ENCODE data around the gene OR2T3.
"Not testable (repeated sequence)": the region's sequence is repeated elsewhere in the genome, so short reads cannot be mapped to it uniquely, and the experiment has no call there.

The OR2T3 gene

GRCh38 chr1:248475660-248476059 is 2.5 kb downstream of the OR2T3 start:
- not testable (repeated sequence) for DNase-seq

DNA sequence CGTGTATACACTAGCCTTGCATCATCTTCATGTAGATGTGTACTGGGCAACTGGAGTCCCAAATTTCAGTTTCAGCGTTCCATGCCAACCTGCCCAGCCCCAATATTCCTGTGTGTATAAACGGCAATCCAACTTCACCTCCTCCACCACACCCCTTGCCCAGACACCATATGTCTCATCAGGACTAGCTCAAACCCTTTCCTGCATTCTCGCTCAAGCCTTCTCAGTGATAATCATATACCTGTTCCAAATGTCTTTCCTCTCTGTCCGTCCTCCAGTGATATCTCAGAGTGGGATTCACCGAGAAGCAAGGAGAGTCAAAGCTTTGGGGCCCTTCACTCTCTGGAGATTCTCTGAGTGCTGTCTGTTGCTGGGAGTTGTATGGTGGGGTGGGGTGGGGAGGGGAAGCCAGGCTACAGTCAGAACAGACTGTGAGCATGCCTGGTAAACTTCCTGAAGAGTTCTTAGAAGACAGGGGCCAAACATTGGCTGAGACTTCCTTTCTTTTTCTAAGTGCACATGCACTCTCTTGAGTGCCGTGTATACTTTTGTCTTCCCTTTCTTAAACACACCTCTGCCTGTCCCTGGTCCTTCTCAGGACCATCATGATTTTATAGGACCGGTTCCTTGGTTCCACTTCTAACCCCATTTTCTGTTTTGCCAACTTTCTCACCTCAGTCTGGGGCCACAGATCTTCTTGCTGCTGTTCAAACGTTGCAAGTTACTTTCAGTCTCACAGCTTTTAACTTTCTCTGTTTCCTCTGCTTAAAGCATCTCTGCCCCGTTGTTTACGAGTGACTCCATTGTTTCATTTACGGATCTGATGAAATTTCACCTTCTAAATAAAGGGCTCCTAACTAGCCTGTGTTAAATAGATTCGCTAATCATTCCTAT is 8.8 kb downstream of the OR2T3 start:
- not testable (repeated sequence) for DNase-seq

DNA sequence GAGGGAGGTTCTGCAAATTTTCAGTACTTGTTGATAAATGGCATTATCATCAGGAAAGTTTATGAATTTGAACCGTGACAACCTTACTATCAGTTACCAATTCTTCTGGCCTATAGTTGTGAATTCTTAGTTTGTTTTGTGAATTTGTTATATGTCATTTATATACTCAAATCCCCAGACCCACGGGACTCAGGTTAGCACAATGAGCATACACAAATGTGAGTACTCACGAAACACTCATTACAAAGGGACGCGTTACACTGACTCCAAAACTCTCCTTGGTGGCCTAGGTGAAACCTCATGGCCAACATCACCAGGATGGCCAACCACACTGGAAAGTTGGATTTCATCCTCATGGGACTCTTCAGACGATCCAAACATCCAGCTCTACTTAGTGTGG is 15.1 kb downstream of the OR2T3 start, which contains the start of gene OR2T5:
Gene OR2T5 (plus strand): TSS at position 301 of the 400 bp plus-strand sequence. CDS start 0 bp downstream, at position 301.
- not testable (repeated sequence) for DNase-seq

DNA sequence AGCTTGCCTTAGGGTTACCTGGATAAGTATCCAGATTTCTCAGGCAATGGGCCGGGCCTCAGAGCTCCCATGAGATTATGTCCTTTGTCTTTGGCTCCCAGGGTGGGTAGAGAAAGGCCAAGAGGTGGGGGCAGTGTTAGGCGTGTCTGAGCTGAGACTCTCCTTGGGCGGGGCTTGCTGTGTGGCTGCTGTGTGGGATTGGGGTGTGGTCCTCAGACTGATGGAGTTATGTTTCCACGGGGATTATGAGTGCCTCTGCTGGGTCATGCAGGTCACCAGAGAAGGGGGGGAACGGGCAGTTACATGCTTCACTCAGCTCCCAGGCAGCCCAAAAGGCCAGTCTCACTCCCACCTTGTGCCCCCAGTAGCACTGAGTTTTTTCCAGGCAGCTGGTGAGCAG is 23.5 kb downstream of the OR2T3 start:
- not testable (repeated sequence) for DNase-seq

GRCh38 chr1:248500305-248501035 is 27.3 kb downstream of the OR2T3 start:
- DNase-seq: not testable (repeated sequence)

GRCh38 chr1:248507773-248508172 is 34.6 kb downstream of the OR2T3 start, which contains the start of gene OR2G6:
OR2G6 (plus strand) TSS chr1:248508073; CDS start chr1:248521647, 13,574 bp downstream.
- not testable (repeated sequence) for DNase-seq

GRCh38 chr1:248510217-248510616 is 37.1 kb downstream of the OR2T3 start:
- DNase-seq: not testable (repeated sequence)

GRCh38 chr1:248521856-248522255 is 48.7 kb downstream of the OR2T3 start:
- no peak for DNase-seq

Measured in NCI-H82 (cell line).